Testis (tissue), 3 donors: ENCODE data around the gene TAF7L. TPM values are rescaled to one million over a fixed set of nuclear protein-coding genes. Genes with fewer than 3 reads are reported as not detected.

Experiments used
- DNase-seq: peaks from one replicate; pipeline ENCODE4 v3.0.0-alpha.2; 2019
- H3K27ac ChIP-seq, 2 donors: fragments of 200-600 bp; sonication (generic); one replicate each; pipeline ENCODE4 v1.5.1; 2019
- H3K27me3 ChIP-seq: fragments of 200-600 bp; sonication (generic); one replicate; pipeline ENCODE4 v1.5.1; 2019
- H3K36me3 ChIP-seq: fragments of 200-600 bp; sonication (generic); one replicate; pipeline ENCODE4 v1.5.1; 2017; ENCODE audit warnings: low read depth; ENCODE audit errors: missing control alignments
- H3K4me1 ChIP-seq: fragments of 200-600 bp; sonication (generic); one replicate; pipeline ENCODE4 v1.5.1; 2019
- H3K4me3 ChIP-seq, 2 donors: fragments of 200-600 bp; sonication (generic); one replicate each; pipeline ENCODE4 v1.5.1; 2017 to 2019
- H3K9me3 ChIP-seq: fragments of 200-600 bp; sonication (generic); one replicate; pipeline ENCODE4 v1.5.1; 2017
- CTCF ChIP-seq, 3 experiments: fragments of 450-650 bp in 2 of 3; fragments of 200-600 bp in 1 of 3; sonication (generic) in 1 of 3; IDR thresholded peaks; one replicate each; pipeline ENCODE4 v1.5.1; 2016 to 2019; ENCODE audit warnings: antibody characterized with exemption in 3 of 3, mild to moderate bottlenecking in 2 of 3, moderate library complexity in 1 of 3
- POLR2A ChIP-seq: fragments of 450-650 bp; IDR thresholded peaks from one replicate; pipeline ENCODE4 v1.6.1; 2017; ENCODE audit warnings: antibody characterized with exemption, mild to moderate bottlenecking, moderate library complexity
- WGBS, 2 donors: methylation state at CpG; one replicate each; pipeline ENCODE4 v1.1.5; 2018; 5-methylcytosine and 5-hydroxymethylcytosine counted together
- intact Hi-C: fragments of 100-400 bp; cut with DNase I; formaldehyde crosslinking; loops from one replicate; pipeline ENCODE4 v1.15.1; 2023; ENCODE audit warnings: low total_unique reads
- polyA plus RNA-seq: library from polyadenylated mRNA; stranded (reverse); fragments of 350-450 nt; fragmentation: Illumina TruSeq; extraction: RNeasy Lipid Tissue Mini Kit (QIAGEN cat#74804); gene quantifications from one replicate; pipeline ENCODE4 v1.2.3, GENCODE V29; 2014; ENCODE audit warnings: low read depth, low replicate concordance; ENCODE audit not compliant: insufficient read depth
- total RNA-seq, 2 donors: library from RNA; depleted of rRNA; stranded (reverse); fragments of >200 nt; gene quantifications; one replicate each; pipeline ENCODE4 v1.2.3, GENCODE V29; 2016

Gene TAF7L
- total and polyA plus RNA-seq, 3 donors from 2014 or later, result 50.0 to 86.0 (median 80.1) TPM

DNA sequence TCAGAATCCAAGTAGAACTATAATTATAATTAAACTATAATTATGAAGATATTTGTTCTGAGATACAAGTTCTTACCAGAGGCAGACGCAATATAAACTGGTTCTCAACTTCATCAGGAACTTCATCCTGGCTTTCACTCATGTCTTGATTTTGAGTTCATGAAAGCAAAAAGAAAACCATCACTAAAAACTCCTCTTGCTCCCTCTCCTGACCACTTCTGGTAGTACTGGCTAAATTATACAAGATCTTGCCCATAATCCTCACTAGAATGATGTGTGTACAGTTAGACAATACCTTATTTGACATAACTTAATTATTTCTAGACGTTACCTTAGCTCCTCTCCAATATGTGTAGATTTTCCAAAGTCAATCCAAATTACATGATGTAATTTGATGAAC lies 3.7 kb downstream of the TAF7L start:
- H3K36me3 ChIP-seq, result no peaks in the 10 kb centered on the region
- 25 to 42% methylated on average over 2 of the region's 2 CpGs for WGBS, 2 donors
- no peak overlapping the region for H3K27ac ChIP-seq
- H3K9me3 ChIP-seq, result no peaks in the 10 kb centered on the region
- no peaks in the 10 kb centered on the region for H3K4me1 ChIP-seq
- DNase-seq, result no peak
- intact Hi-C loops, result no loop called here
- no peak overlapping the region for H3K4me3 ChIP-seq
- H3K27me3 ChIP-seq, result no peaks in the 10 kb centered on the region
- TF ChIP-seq POLR2A (no peak), CTCF (IDR thresholded peaks at IDR 0.05) (peak in 2 of 3 experiments; percentile 36 to 38)

DNA sequence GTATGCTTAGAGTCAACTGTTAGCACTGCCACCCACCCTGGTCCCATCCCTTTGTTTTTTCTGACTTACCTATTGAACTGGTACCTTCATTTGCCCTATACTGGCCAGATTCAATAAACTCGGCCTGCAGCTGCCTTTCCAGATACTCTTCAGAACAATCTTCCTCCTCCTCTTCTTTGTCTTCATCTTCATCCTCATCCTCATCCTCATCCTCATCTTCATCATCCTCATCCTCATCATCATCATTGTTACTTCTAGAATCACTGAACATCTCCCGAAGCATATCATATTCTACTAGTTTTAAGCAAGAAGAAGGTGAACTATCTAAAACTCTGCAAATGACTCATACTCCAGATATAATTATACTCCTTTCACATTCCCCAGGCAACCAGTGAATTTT lies 14.9 kb downstream of the TAF7L start:
- Histone ChIP-seq H3K4me3 (no peak overlapping the region), H3K27me3 (no peaks in the 10 kb centered on the region), H3K4me1 (no peaks in the 10 kb centered on the region), H3K9me3 (no peaks in the 10 kb centered on the region), H3K27ac (no peak overlapping the region), H3K36me3 (no peaks in the 10 kb centered on the region)
- no peak for TF ChIP-seq CTCF (IDR thresholded peaks at IDR 0.05)
- TF ChIP-seq POLR2A, result no peak
- intact Hi-C loops, result no loop called here
- WGBS, 2 donors, result 92 to 100% methylated on average over 2 of the region's 2 CpGs
- no peak for DNase-seq

DNA sequence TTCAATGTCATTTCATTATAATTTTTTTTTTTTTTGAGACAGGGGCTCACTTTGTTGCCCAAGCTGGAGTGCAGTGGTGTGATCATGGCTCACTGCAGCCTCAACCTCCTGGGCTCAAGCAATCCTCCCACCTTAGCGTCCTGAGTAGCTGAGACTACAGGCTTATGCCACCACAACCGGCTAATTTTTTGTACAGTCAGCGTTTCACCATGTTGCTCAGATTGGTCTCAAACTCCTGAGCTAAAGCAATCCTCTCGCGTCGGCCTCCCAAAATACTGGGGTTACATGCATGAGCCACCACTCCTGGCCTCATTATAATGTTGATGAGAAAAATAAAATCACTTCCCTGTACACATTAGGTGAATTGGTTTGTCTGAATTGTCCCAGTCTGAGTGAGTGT lies 16.9 kb downstream of the TAF7L start:
- no peaks in the 10 kb centered on the region for H3K27me3 ChIP-seq
- no peak overlapping the region for H3K4me3 ChIP-seq
- no peak for TF ChIP-seq CTCF (IDR thresholded peaks at IDR 0.05)
- no peak for TF ChIP-seq POLR2A
- H3K4me1 ChIP-seq, result no peaks in the 10 kb centered on the region
- no peak for DNase-seq
- no peaks in the 10 kb centered on the region for H3K36me3 ChIP-seq
- no peaks in the 10 kb centered on the region for H3K9me3 ChIP-seq
- no peak overlapping the region for H3K27ac ChIP-seq
- 93 to 98% methylated on average over 3 to 6 of the region's 6 CpGs for WGBS, 2 donors
- intact Hi-C loops, result no loop called here

DNA sequence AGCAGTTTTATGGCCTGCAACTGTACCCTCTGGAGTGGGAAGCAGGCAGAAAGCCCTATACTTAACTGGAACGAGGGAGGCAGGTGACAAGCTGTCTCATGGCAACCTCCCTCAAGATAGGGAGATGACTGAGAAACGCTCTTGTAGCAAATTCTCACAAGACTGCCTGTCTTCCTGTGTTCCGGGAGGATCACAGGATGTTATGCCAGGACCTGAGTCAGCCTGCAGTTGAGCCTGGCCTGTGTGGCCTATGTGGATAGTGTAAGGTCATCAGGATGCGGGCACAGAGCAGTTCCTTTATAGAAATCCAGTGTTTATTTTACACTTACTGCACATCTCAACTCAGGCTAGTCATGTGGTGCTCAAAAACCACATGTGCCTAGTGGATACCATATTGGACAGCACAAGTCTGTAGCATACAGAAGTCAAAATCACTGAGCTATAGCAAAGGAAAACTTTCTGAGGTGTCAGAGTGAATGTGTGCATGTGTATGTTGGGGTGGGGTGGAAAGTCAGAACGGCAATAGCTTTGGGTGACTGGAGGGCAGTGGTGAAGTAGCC lies 25.2 kb downstream of the TAF7L start:
- TF ChIP-seq POLR2A (no peak), CTCF (IDR thresholded peaks at IDR 0.05) (no peak)
- Histone ChIP-seq H3K4me3 (no peak overlapping the region), H3K27ac (no peak overlapping the region), H3K9me3 (no peaks in the 10 kb centered on the region), H3K36me3 (no peaks in the 10 kb centered on the region), H3K4me1 (peaks cover 6% of the 10 kb centered on the region), H3K27me3 (no peaks in the 10 kb centered on the region)
- intact Hi-C loops, result no loop called here
- peak; percentile 47 for DNase-seq
- 69% methylated on average over 5 of the region's 5 CpGs; no CpG with 5 or more reads in 1 of the 2 donors for WGBS, 2 donors

GRCh38 chrX:101263766-101264165 lies 27.4 kb downstream of the TAF7L start:
- 10% methylated on average over 2 of the region's 2 CpGs; no CpG with 5 or more reads in 1 of the 2 donors for WGBS, 2 donors
- Histone ChIP-seq H3K4me3 (no peak overlapping the region), H3K4me1 (peaks cover 6% of the 10 kb centered on the region), H3K27ac (peak overlapping the region in 1 of 2 donors; percentile 10), H3K36me3 (no peaks in the 10 kb centered on the region), H3K27me3 (no peaks in the 10 kb centered on the region), H3K9me3 (no peaks in the 10 kb centered on the region)
- TF ChIP-seq POLR2A (no peak), CTCF (IDR thresholded peaks at IDR 0.05) (no peak)
- intact Hi-C loops, result no loop called here
- no peak for DNase-seq
